Loucy (cell line): ENCODE data around the gene CCDC88A.

ENCODE experiments used
- CTCF ChIP-seq: fragments of 200-600 bp; sonication (generic); conservative IDR thresholded peaks from 2 replicates; pipeline ENCODE4 v1.5.1; 2014; ENCODE audit warnings: mild to moderate bottlenecking, antibody characterized with exemption, low read length
- EZH2phosphoT487 ChIP-seq: fragments of 200-600 bp; IDR thresholded peaks from 2 replicates; pipeline ENCODE4 v1.6.1; 2018; ENCODE audit warnings: antibody characterized with exemption, mild to moderate bottlenecking, moderate library complexity, borderline replicate concordance

GRCh38 chr2:55416786-55417568, 2.7 kb downstream of the CCDC88A start:
- TF ChIP-seq CTCF (no peak), EZH2phosphoT487 (no peak)
